WTC11 (cell line): Measurements from ENCODE around the gene CYLD. TPM values are rescaled to one million over a fixed set of nuclear protein-coding genes. Genes with fewer than 3 reads are reported as not detected.

ENCODE experiments used
- ATAC-seq: fragments of 200-7000 bp; cut with Tn5 transposase; 2 replicates; pipeline ENCODE4 v1.10.0; 2021; ENCODE audit warnings: mild to moderate bottlenecking, moderate library complexity
- CTCF ChIA-PET: fragments of 300-600 bp; sonication (Branson Sonifier 250); formaldehyde crosslinking; loops from one replicate; lab custom pipeline; 2021; ENCODE audit warnings: antibody characterized with exemption; lab: Charles Lee
- POLR2A ChIA-PET: fragments of 350-600 bp; sonication (Branson Sonifier 250); formaldehyde crosslinking; loops from one replicate; lab custom pipeline; 2021; ENCODE audit warnings: antibody characterized with exemption; lab: Charles Lee
- DNase-seq: peaks from one replicate; pipeline ENCODE4 v3.0.0; 2021; ENCODE audit warnings: low spot score
- H3K27ac Mint-ChIP-seq: 2 replicates; pipeline ENCODE4 v1.8.0; 2021; ENCODE audit warnings: mixed read lengths
- H3K27me3 Mint-ChIP-seq: 2 replicates; pipeline ENCODE4 v1.8.0; 2021; ENCODE audit warnings: low read depth, mild to moderate bottlenecking, moderate library complexity, mixed read lengths
- H3K36me3 Mint-ChIP-seq: 2 replicates; pipeline ENCODE4 v1.8.0; 2021; ENCODE audit warnings: mixed read lengths
- H3K4me1 Mint-ChIP-seq: 2 replicates; pipeline ENCODE4 v1.8.0; 2022; ENCODE audit warnings: mixed read lengths
- H3K4me3 Mint-ChIP-seq: 2 replicates; pipeline ENCODE4 v1.8.0; 2021; ENCODE audit warnings: mild to moderate bottlenecking, moderate library complexity, mixed read lengths
- H3K9me3 Mint-ChIP-seq: 2 replicates; pipeline ENCODE4 v1.8.0; 2021; ENCODE audit warnings: mixed read lengths
- E2F1 ChIP-seq: sonication (generic); formaldehyde crosslinking; IDR thresholded peaks from 2 replicates; pipeline ENCODE4 v1.8.0; 2022; ENCODE audit warnings: mild to moderate bottlenecking, missing genetic modification reagents
- E2F4 ChIP-seq: sonication (generic); formaldehyde crosslinking; IDR thresholded peaks from 2 replicates; pipeline ENCODE4 v1.8.1; 2022; ENCODE audit warnings: low read depth, mild to moderate bottlenecking, moderate library complexity, missing genetic modification reagents, borderline replicate concordance
- EMX1 ChIP-seq: fragments of 250-450 bp; sonication (Bioruptor Pico); IDR thresholded peaks from 2 replicates; pipeline ENCODE4 v1.8.0; 2021; ENCODE audit warnings: mild to moderate bottlenecking
- FOXJ3 ChIP-seq: sonication (generic); formaldehyde crosslinking; IDR thresholded peaks from 2 replicates; pipeline ENCODE4 v1.9.0; 2021; ENCODE audit warnings: missing genetic modification reagents, mild to moderate bottlenecking, borderline replicate concordance
- GRHL2 ChIP-seq: fragments of 250-450 bp; sonication (Bioruptor Pico); IDR thresholded peaks from 2 replicates; pipeline ENCODE4 v1.8.0; 2022; ENCODE audit warnings: mild to moderate bottlenecking, moderate library complexity; ENCODE audit not compliant: insufficient replicate concordance, severe bottlenecking
- GTF2I ChIP-seq: fragments of 250-450 bp; sonication (Bioruptor Pico); conservative IDR thresholded peaks from 2 replicates; pipeline ENCODE4 v1.4.0; 2021; ENCODE audit warnings: mild to moderate bottlenecking
- HMGXB4 ChIP-seq: sonication (generic); formaldehyde crosslinking; IDR thresholded peaks from 2 replicates; pipeline ENCODE4 v1.8.1; 2023; ENCODE audit warnings: mild to moderate bottlenecking, moderate library complexity, missing genetic modification reagents
- IRF1 ChIP-seq: sonication (generic); formaldehyde crosslinking; IDR thresholded peaks from 2 replicates; pipeline ENCODE4 v1.8.0; 2023; ENCODE audit warnings: missing genetic modification reagents
- KAT7 ChIP-seq: sonication (generic); formaldehyde crosslinking; IDR thresholded peaks from 2 replicates; pipeline ENCODE4 v1.8.1; 2023; ENCODE audit warnings: missing genetic modification reagents, mild to moderate bottlenecking, borderline replicate concordance
- MAX ChIP-seq: sonication (generic); formaldehyde crosslinking; IDR thresholded peaks from 2 replicates; pipeline ENCODE4 v1.8.0; 2022; ENCODE audit warnings: mild to moderate bottlenecking, missing genetic modification reagents
- NFATC4 ChIP-seq: fragments of 250-450 bp; sonication (Bioruptor Pico); IDR thresholded peaks from 2 replicates; pipeline ENCODE4 v1.9.0; 2021; ENCODE audit warnings: mild to moderate bottlenecking
- NFYB ChIP-seq: sonication (generic); formaldehyde crosslinking; conservative IDR thresholded peaks from 2 replicates; pipeline ENCODE4 v1.8.0; 2022; ENCODE audit warnings: low read depth, missing genetic modification reagents
- NR1H2 ChIP-seq: sonication (generic); formaldehyde crosslinking; IDR thresholded peaks from 2 replicates; pipeline ENCODE4 v1.9.0; 2021; ENCODE audit warnings: mild to moderate bottlenecking, moderate library complexity, missing genetic modification reagents
- NR2C2 ChIP-seq: sonication (generic); formaldehyde crosslinking; IDR thresholded peaks from 2 replicates; pipeline ENCODE4 v1.8.0; 2022; ENCODE audit warnings: mild to moderate bottlenecking, missing genetic modification reagents
- OVOL2 ChIP-seq: fragments of 250-450 bp; sonication (Bioruptor Pico); IDR thresholded peaks from 2 replicates; pipeline ENCODE4 v1.9.0; 2021; ENCODE audit warnings: mild to moderate bottlenecking, borderline replicate concordance
- RELA ChIP-seq: sonication (generic); formaldehyde crosslinking; IDR thresholded peaks from 2 replicates; pipeline ENCODE4 v1.8.1; 2022; ENCODE audit warnings: missing genetic modification reagents, mild to moderate bottlenecking, borderline replicate concordance
- SMAD3 ChIP-seq: sonication (generic); formaldehyde crosslinking; IDR thresholded peaks from 2 replicates; pipeline ENCODE4 v1.8.0; 2022; ENCODE audit warnings: missing genetic modification reagents, mild to moderate bottlenecking, borderline replicate concordance
- SP1 ChIP-seq: sonication (generic); formaldehyde crosslinking; conservative IDR thresholded peaks from 2 replicates; pipeline ENCODE4 v1.8.1; 2022; ENCODE audit warnings: missing genetic modification reagents
- TCF7 ChIP-seq: sonication (generic); formaldehyde crosslinking; IDR thresholded peaks from 2 replicates; pipeline ENCODE4 v1.8.0; 2022; ENCODE audit warnings: mild to moderate bottlenecking, low read depth, missing genetic modification reagents, moderate library complexity
- TEAD1 ChIP-seq: sonication (generic); formaldehyde crosslinking; IDR thresholded peaks from 2 replicates; pipeline ENCODE4 v1.8.0; 2022; ENCODE audit warnings: mild to moderate bottlenecking, missing genetic modification reagents
- TEAD4 ChIP-seq: sonication (generic); formaldehyde crosslinking; IDR thresholded peaks from 2 replicates; pipeline ENCODE4 v1.8.0; 2022; ENCODE audit warnings: mild to moderate bottlenecking, missing genetic modification reagents
- TP53 ChIP-seq: sonication (generic); formaldehyde crosslinking; IDR thresholded peaks from 2 replicates; pipeline ENCODE4 v1.8.1; 2023; ENCODE audit warnings: mild to moderate bottlenecking, missing genetic modification reagents
- ZNF232 ChIP-seq: sonication (generic); formaldehyde crosslinking; IDR thresholded peaks from 2 replicates; pipeline ENCODE4 v1.8.0; 2022; ENCODE audit warnings: mild to moderate bottlenecking, missing genetic modification reagents
- ZNF396 ChIP-seq: fragments of 250-450 bp; sonication (Bioruptor Pico); IDR thresholded peaks from 2 replicates; pipeline ENCODE4 v1.8.0; 2021; ENCODE audit warnings: mild to moderate bottlenecking, moderate library complexity, borderline replicate concordance
- total RNA-seq: library from RNA; stranded (reverse); gene quantifications from 3 replicates; pipeline ENCODE4 v1.2.3, GENCODE V29; 2021
- TF ChIP-seq, protein P1 (sequence below): fragments of 250-450 bp; sonication (Bioruptor Pico); IDR thresholded peaks from 2 replicates; pipeline ENCODE4 v2.1.2; 2022; ENCODE audit warnings: mild to moderate bottlenecking, moderate library complexity
- TF ChIP-seq, protein P2 (sequence below): sonication (generic); formaldehyde crosslinking; IDR thresholded peaks from 2 replicates; pipeline ENCODE4 v1.8.1; 2023; ENCODE audit warnings: mild to moderate bottlenecking, missing genetic modification reagents, moderate library complexity
- TF ChIP-seq, protein P3 (sequence below): fragments of 250-450 bp; sonication (Bioruptor Pico); IDR thresholded peaks from 2 replicates; pipeline ENCODE4 v1.9.0; 2021; ENCODE audit warnings: mild to moderate bottlenecking

The CYLD gene
- total RNA-seq, 1 experiment from 2014 or later: 10.8 TPM

- ATAC-seq (no peak), DNase-seq (no peak)
- peaks cover 10% of the 10 kb centered on the region for H3K36me3 Mint-ChIP-seq
- TF ChIP-seq NFYB (CRISPR knock-in tag) (no peak), RELA (CRISPR knock-in tag) (no peak), TEAD1 (no peak), NR2C2 (no peak), TP53 (CRISPR knock-in tag) (no peak), OVOL2 (CRISPR knock-in tag) (no peak), IRF1 (CRISPR knock-in tag) (no peak)
- H3K4me1 Mint-ChIP-seq: peaks cover 12% of the 10 kb centered on the region
- POLR2A ChIA-PET: no interaction called here
- H3K27ac Mint-ChIP-seq: no peak overlapping the region
- peaks cover 10% of the 10 kb centered on the region for H3K9me3 Mint-ChIP-seq
- CTCF ChIA-PET: interaction anchor here (2.2 kb wide), 1 partner anchor 45 kb away, joined by 9 read pairs; no protein-coding TSS in a partner anchor
- no peak overlapping the region for H3K4me3 Mint-ChIP-seq
- H3K27me3 Mint-ChIP-seq: no peaks in the 10 kb centered on the region
Observed at GRCh38 chr16:50761267-50761666, 19.4 kb downstream of the CYLD start.

DNA sequence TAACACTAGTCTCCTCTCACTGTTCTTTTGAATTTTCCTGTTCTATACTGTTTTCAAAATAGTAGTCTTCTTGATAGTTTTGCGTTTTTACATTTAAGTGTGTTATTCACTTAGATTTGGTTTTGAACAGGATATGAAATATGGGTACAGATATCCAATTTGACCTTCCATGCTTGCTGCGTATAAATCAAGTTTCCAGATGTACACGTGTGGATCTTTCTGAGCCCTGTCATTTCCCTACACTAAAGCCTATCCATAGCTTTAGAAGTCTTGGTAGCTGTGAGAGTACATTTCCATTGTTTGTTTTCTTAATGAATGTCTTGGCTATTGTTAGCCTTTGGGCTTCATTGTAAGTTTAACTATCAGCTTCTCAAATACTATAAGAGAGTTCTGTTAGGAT, 20.4 kb downstream of the CYLD start:
- CTCF ChIA-PET: interaction anchor here (0.9 to 2.2 kb wide), 3 partner anchors 17 to 44 kb away, joined by 4 to 9 read pairs (median 6); no protein-coding TSS in a partner anchor

GRCh38 chr16:50763211-50763610, 21.3 kb downstream of the CYLD start:
- Mint-ChIP-seq H3K4me1 (peaks cover 8% of the 10 kb centered on the region), H3K4me3 (no peak overlapping the region), H3K27ac (no peak overlapping the region), H3K36me3 (peaks cover 17% of the 10 kb centered on the region), H3K27me3 (no peaks in the 10 kb centered on the region), H3K9me3 (peaks cover 17% of the 10 kb centered on the region)
- DNase-seq: no peak
- ChIA-PET POLR2A (no interaction called here), CTCF (no interaction called here)
- no peak for ATAC-seq
- no peak for TF ChIP-seq NR1H2 (CRISPR knock-in tag)
- no peak for TF ChIP-seq KAT7 (CRISPR knock-in tag)
- TF ChIP-seq GTF2I (CRISPR knock-in tag): no peak
- TF ChIP-seq ZNF396 (CRISPR knock-in tag): no peak
- TF ChIP-seq E2F1 (CRISPR knock-in tag): no peak
- TF ChIP-seq, protein P1, sequence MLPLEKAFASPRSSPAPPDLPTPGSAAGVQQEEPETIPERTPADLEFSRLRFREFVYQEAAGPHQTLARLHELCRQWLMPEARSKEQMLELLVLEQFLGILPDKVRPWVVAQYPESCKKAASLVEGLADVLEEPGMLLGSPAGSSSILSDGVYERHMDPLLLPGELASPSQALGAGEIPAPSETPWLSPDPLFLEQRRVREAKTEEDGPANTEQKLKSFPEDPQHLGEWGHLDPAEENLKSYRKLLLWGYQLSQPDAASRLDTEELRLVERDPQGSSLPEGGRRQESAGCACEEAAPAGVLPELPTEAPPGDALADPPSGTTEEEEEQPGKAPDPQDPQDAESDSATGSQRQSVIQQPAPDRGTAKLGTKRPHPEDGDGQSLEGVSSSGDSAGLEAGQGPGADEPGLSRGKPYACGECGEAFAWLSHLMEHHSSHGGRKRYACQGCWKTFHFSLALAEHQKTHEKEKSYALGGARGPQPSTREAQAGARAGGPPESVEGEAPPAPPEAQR (CRISPR knock-in tag): no peak
- TF ChIP-seq GRHL2: no peak
- no peak for TF ChIP-seq HMGXB4

More for the DNA sequence above, 20.4 kb downstream of the CYLD start:
- no peak overlapping the region for H3K27ac Mint-ChIP-seq
- H3K36me3 Mint-ChIP-seq: peaks cover 17% of the 10 kb centered on the region
- TF ChIP-seq FOXJ3 (CRISPR knock-in tag) (no peak), TCF7 (CRISPR knock-in tag) (no peak), ZNF232 (no peak), MAX (CRISPR knock-in tag) (no peak), TEAD4 (CRISPR knock-in tag) (no peak), EMX1 (CRISPR knock-in tag) (no peak), NFATC4 (CRISPR knock-in tag) (no peak), SMAD3 (CRISPR knock-in tag) (no peak), SP1 (no peak), E2F4 (CRISPR knock-in tag) (no peak)
- TF ChIP-seq, protein P2, sequence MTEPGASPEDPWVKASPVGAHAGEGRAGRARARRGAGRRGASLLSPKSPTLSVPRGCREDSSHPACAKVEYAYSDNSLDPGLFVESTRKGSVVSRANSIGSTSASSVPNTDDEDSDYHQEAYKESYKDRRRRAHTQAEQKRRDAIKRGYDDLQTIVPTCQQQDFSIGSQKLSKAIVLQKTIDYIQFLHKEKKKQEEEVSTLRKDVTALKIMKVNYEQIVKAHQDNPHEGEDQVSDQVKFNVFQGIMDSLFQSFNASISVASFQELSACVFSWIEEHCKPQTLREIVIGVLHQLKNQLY: no peak
- TF ChIP-seq, protein P3, sequence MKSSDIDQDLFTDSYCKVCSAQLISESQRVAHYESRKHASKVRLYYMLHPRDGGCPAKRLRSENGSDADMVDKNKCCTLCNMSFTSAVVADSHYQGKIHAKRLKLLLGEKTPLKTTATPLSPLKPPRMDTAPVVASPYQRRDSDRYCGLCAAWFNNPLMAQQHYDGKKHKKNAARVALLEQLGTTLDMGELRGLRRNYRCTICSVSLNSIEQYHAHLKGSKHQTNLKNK (CRISPR knock-in tag): no peak
- TF ChIP-seq, all 79 proteins: peak for 0
- DNase-seq (no peak), ATAC-seq (no peak)
- POLR2A ChIA-PET: no interaction called here
- Mint-ChIP-seq H3K4me1 (peaks cover 12% of the 10 kb centered on the region), H3K9me3 (peaks cover 17% of the 10 kb centered on the region), H3K4me3 (no peak overlapping the region), H3K27me3 (no peaks in the 10 kb centered on the region)
